Measurements from ENCODE around the gene VSIG10.

VSIG10 gene

DNA sequence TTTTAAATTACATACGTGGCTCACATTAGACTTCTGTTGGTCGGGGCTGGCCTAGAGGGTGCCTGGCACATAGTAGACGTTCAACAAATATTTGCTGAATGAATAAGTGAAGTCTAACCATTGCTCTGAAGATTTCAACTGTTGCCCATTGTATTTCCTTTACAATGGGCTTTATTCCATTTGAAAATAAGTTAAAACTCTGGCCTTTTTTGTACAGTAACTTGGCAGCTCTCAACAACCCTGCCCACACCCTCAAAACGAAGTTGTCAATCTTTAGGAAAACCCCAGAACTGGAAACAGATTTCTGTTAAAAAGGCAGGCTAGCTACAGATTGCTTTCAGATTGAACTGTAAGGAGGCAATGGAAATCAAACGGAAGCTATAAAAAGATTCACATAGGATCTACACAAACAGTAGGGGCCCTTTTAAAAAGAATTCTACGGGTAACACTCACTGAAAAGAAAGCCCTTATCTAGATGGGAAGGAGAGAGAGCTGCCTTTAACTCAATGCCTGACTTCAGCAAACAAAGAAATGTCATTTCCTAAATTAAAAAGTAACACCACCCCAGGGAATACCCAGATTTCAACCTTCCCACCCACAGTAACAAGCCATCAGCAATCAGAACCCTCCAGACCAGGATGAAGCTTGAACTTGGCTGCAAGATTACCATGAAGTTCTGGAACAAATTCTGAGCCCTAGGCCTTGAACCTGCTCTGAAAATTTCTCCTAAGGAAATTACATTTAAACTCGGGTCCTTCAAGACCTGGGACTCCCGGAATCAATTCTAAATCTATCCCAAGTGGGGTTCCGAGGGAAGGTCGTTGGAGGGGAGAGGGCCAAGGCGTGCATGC is 44.2 kb downstream of the VSIG10 start:
- DNase-seq, result no peak

DNA sequence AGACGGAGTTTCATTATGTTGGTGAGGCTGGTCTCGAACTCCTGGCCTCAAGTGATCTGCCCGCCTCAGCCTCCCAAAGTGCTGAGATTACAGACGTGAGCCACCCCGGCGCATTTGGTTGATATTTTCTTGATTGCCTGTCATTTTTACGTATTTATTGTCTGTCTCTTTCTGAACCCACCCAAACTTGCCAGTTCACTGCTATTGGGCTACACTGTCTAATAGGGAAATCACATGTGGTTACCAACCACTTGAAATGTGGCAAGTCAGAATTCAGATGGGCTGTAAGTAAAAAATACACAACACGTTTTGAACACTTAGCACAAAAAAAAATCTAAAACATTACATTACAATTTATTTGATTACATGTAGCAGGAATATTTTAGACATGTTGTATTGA is 44.9 kb downstream of the VSIG10 start:
- DNase-seq, result no peak

DNA sequence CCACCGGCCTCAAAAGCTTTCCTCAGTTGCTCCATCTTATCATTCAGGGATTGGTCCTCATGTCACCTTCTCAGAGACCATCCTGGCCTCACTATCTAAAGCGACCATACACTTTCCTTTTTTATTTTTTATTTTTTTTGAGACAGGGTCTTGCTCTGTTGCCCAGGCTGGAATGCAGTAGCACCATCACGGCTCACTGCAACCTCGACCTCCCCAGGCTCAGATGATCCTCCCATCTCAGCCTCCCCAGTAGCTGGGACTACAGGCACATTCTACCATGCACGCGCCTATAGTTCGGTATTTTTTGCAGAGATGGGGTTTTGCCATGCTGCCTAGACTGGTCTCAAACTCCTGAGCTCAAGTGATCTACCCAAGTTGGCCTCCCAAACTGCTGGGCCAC is 45.6 kb downstream of the VSIG10 start:
- no peak for DNase-seq

DNA sequence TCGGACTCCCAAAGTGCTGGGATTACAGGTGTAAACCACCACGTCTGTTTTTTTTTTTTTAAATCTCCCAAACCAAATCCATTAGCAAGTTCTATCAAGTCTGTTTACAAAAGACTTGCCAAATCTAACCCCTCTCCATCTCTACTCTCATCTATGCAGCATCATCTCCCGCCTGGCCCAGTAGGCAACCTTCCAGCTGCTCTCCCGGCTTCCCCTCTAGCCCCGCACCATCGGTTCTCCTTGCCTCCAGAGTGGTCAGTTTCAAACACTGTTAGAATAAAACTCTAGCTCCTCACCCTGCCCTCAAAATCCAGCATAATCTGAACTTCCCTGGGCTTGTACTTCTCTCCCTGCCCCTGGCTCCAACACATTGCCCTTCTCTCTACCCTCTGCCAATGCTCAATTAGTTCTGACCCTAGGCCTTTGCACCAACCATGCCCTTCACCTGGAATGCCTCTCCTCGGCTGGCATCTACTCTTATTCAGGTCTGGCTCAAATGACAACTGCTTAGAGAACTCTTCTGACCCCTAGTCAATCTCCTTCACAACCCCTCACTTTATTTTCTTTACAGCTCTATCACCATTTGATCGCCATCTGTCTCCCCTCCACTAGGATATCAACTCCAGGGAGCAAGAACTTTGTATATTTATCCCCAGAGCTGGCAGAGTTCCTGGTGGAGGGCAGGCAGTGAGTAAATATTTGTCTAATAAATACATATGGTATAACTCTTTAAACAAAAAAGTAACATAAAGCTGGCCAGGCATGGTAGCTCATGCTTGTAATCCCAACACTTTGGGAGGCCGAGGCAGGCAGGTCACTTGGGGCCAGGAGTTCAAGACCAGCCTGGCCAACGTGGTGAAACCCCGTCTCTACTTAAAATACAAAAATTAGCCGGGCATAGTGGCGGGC is 47.7 kb downstream of the VSIG10 start:
- DNase-seq, result peak; percentile 65

DNA sequence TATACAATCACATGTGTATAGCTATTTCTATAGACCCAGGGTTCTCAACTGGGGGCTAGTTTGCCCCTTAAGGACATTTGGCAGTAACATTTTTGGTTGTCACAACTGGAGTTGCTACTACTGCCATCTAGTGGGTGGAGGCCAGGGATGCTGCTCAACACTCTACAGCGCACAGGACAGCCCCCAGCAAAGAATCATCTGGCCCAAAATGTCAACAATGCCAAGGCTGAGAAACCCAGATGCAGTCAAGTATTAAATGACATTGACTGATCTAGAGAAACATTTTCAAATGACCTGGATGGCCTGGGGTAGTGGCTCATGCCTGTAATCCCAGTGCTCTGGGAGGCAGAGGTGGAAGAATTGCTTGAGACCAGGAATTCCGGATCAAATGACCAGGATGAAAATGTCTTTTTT is 48.7 kb downstream of the VSIG10 start:
- DNase-seq, result no peak

DNA sequence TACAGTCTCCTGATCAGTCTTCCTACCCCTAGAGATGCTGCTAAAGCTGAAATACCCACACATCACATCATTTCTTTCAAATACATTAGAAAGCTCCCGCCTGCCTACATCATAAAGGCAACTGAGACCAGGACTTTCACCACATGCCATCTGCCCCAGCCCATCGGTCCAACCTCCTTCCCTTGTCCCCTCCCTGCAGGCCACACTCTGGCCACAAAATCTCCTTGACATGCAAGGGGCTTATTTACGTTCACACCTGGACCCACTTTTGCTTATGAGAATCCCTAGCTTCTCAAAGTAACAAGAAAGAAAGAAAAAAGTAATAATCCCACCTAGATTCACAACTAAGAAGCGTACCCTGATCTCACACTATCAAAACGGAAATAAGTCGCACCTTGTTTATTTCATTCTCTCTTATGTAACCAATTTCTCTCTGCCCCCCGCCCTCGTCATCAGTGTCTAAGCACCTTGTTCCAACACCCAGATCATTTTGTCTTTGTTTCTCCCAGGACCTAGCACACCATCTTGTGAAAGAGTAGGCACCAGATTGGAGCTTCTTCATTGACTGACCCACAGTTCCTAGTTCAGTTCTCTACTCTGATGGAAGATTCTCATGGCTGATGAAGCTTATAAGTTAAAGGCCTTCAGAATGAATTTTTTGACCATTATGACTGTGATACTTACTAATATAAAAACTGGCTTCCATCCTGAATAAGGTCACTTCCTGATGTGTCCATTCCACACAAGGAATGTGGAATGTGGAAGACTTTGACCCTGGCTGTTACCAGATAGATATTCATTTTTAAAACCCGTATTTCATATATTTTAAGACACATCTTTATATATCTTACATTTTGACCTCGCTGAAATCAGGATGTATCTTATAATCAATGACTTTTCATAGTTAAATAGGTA is 50.5 kb downstream of the VSIG10 start:
- no peak for DNase-seq

DNA sequence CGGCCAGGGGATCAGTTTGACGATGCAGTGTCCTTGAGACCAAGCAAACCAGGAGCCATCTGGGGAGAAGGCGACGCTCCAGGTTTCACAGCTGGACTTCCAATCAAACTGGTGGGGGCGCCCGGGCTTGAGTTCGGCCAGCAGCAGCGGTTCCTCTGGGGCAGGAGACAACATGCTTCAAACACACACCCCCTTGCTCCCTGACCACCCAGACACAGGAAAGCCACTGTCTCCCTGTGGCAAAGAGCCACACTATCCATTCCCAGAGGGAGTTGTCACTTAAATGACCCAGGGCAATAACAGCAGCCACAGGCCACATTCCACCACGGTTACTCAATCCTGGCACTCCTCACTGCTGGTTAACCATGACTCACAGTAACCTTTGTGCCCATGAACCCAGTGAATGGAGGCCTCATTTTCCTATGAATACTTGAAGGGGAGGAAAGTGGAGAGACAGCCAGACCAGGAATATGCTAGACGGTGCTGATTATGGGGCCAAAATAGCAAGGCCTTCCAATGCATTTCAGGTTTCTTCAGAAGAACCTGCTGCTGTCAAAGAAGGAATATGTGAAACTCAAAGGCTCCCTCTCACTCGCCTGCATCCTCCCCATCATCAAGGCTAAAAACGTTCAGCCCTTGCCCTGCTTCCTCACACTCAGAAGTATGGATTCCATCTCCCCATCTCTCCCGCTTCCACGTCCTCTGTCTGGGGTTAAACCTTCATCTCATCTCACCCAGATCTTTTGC is 51.3 kb downstream of the VSIG10 start:
- DNase-seq, result no peak

DNA sequence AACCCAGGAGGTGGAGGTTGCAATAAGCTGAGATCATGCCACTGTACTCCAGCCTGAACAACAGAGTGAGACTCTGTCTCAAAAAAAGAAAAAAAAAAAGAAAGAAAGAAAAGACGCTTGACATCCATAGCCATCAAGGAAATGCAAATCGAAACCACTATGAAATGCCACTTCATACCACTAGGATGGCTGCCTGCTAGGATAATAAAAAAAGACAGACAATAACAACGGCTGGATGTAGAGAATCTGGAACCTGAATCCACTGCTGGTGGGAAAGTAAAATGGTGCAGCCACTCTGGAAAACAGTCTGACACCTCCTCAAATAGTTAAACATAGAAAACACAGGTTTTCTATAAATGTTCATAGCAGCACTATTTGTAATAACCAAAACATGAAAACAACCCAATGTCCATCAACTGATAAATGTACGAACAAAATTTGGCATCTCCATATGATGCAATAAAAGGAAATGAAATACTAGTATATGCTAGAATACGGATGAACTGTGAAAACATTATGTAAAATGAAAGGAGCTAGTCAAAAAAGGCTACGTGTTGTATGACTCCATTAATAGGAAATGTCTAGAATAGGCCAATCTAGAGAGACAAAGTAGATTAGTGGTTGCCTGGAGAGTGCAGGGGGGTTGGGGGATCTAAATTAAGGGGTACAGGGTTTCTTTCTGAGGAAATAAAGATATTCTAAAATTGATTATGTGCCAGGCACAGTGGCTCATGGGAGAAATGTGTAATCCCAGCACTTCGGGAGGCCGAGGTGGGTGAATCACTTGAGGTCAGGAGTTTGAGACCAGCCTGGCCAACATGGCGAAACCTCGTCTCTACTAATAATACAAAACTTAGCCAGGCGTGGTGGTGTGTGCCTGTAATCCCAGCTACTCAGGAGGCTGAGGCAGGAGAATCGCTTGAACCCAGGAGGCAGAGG is 52.6 kb downstream of the VSIG10 start:
- no peak for DNase-seq

DNA sequence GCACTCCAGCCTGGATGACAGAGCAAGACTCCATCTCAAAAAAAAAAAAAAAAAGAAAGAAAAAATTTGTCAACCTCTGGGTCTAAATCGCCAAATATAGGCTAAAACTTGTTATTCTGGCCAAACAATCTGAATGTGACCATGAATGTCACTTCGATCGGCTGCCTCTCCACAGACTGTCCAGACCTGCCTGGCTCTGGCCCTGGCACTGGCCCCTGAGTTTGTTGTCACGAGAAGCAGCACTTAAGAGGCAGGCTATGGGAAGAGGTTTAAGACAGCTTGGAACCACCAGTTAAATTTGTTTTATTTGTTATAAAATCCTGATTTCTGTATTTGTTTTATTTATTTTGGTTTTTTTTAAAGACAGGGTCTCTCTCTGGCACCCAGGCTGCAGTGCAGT is 57.4 kb downstream of the VSIG10 start:
- no peak for DNase-seq

DNA sequence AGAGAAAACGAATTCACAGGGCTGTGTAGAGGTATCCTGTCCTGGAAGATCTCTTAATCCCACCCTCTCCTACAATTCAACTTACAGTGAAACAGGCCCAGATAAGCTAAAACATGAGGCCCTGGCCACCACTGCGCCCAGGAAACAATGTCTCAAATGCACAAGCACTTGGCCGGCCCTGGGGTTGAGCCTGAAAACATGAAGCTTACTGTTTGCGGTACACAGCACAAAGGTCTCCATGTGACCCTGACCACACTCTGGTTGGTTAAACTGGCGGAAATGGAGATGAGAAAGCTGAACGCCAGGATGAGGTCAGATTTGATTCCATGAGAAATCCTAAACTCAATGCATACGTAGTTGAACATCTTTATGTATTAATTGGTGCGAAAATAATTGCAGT is 59.2 kb downstream of the VSIG10 start:
- DNase-seq, result no peak

DNA sequence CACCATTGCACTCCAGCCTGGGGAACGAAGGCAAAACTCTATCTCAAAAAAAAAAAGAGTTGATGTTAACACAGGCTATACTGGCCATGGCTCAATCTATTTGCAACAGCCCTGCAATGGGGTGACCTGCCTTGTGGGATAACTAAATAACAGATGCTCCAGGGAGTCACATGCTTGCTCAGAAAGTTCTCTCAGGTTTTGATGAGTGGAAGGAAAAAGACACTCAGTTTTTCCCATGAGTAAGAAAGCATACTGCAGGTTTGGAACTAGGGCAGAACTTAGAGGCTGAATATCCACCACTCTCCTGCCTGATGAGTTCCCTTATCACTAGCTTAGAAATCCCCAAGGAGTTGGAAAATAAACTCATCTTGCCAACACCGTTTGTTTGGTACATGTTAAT is 59.7 kb downstream of the VSIG10 start:
- no peak for DNase-seq

DNA sequence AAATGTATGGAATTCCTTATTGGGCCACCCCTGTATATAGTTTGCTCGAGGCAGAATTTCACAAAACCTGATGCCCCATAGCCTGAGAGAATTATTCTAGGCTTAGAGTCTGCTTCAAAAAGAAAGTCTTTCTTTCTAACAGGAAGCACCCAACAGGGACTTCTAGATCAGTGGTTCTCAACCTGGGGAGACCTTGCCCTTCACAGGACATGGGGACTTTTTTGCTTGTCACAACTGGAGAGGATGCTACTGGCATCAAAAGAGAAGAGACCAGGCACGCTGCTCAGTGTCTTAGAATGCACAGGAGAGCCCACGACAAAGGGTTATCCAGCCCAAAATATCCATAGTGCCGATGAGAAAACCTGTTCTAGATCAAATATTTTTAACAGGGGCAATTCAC is 61.7 kb downstream of the VSIG10 start:
- no peak for DNase-seq

DNA sequence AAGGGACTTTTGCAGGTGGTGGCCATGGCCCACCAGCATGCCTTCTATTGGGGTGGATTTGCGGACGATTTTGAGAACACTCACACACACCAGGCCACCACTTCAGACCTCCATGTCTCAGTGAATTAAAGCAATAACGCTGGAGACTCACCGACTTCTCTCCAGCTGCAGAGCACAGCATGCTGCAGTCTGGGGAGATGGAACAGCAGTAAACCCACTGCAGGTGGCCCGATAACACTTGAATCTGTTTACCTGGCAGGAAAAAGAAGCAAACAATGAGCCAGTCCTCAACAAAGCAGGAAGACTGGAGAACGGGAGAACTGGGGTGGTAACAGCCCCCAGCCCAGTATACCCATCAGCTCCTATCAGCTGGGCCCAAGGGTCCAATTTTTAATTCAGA is 65.7 kb downstream of the VSIG10 start:
- DNase-seq, result peak; percentile 70

DNA sequence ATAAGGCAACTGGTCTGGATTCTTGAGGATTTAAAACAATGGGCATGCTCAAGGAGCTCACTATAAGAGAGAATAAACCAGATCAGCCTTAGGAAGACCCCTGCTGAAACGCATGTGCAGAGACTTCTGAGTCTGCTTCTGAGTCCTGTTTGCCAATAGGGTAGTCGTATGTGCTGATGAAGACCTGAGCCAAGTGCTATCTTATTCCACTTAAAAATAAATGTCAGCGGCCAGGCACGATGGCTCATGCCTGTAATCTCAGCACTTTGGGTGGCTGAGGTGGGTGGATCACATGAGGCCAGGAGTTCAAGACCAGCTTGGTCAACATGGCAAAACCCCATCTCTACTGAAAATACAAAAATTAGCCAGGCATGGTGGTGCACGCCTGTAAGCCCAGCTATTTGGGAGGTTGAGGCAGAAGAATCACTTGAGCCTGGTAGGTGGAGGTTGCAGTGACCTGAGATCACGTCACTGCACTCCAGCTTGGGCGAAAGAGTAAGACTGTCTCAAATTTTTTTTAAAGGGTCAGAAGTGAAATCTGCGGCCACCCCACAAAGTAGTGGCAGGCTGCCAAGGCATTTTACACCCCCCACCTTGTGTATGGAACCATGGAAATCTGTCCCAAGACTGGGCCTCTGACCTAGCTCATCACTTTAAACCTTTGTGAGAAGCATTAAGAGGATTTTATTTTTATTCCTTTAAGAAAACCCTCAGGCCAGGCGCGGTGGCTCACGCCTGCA is 67.0 kb downstream of the VSIG10 start:
- DNase-seq, result no peak

DNA sequence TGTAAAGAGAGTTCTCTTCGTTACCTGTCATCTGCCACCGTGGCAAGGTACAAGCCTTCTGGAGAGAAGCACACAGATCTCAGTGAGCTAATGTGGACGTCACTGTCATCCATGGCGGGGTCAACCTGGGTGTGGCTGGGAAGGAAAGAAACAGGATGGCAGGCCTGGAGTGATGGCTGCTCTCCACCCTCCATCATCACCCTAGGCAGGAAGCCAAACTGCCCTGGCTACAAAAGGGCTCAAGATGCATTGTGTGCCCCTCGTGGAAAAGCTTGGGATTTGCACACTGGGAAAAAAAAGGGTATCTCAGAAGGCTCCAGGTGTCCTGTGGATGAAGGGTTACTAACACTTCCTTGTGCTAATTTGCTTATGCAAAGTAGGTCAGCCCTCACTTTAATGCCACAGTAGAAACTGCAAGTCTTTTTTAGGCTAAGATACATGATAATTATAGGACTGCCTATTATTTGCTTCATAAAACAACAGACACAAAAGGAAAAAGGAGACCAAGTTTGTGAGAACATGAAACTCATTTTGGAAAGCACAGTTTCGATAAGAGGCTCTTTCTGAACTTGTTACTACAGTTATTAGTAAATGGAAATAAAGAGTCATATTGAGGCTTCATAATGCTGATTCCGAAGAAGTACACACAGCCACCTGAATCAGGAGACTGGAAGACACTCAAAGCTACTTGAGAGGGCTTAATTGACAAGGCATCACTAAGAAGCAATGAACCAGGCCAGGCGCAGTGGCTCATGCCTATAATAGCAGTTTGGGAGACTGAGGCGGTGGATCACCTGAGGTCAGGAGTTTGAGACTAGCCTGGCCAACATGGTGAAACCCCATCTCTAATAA is 68.4 kb downstream of the VSIG10 start:
- DNase-seq, result peak; percentile 51

DNA sequence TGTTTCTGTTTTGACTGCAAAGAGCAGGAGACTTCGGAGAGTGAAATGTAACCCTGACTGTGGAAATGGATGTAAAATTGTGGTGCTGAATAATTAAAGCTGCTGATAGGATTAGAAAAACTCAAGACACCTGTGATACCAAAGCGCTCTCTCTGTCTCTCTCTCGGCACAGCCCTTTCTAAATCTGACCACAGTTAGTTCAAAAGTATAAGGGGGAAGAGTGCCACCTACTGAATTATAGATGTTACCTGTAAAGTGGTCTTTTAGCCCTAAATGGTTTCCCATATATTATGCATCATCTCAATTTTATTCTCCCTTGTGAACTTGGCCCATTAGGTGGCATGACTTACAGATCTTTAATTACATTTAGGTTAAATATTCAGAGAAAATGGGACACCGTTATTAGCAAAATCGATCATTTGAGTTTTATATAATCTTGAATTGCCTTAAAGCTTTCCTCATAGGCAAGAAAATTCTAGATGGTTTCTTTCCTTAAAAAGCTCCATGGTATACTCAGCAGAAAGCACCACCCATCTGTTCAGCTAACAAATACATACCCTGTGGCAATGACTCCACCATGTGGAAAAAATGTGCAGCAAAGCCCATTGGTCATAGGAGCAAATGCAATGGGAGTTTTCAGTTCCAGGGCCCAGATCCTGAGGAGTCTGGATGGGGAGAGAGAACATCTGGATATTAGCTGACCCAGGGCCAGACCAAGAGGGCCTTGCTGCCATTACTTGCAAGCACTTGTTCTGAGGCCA is 69.2 kb downstream of the VSIG10 start:
- peak; percentile 36 for DNase-seq

DNA sequence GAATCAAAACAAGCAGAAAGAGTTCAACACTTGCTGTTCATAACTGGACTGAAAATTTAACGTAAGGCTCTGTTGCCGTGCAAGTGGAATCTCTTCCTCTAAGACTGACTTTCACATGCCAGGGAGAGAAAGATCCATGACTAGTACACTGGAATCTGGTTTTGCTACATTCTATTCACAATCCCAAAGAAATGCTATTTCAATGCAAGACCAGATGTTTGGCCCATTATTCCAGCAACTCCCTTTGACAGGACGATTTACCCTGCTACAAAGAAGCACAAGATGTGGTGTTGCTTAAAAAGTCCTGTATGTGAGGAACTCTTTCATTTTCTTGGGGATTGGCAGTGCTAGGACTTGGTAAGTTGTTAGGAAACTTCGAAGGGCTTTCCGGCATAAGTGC is 69.9 kb downstream of the VSIG10 start:
- DNase-seq, result no peak

DNA sequence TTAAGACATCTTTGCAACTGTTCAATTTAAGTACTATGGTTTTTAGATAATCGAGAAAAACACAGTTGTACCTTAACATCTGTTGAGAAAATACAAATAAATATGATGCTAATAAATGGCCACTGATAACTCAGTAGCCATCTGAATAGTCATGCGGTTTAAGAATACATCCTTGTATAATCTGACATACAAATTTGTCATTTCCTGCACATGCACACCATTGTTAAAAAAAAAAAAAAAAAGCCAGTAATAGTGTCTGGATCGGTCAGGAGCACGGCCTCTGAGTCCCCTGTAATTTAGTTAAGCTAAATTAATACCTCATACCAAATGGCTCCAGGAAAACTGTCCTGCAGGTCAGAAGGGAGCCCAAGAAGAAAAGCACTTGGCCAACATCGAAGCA is 70.5 kb downstream of the VSIG10 start:
- no peak for DNase-seq

DNA sequence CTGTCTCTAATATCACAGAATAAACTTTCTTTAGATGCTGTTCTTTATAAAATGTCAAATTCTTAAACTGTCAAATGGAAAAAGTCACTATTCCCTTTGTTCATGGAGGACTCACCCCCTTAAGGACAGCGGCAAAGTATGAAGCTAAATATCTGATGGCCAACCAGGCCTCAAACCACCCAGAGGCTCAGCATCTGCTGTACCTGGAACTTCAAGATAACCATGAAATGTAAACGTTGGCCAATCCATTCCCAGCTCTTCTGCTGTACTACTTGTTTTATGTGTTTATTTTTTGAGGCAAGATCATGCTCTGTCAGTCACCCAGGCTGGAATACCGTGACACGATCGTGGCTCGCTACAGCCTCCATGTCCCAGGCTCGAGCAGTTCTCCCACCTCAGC is 71.6 kb downstream of the VSIG10 start:
- no peak for DNase-seq
